HepG2 (cell line): ENCODE data around the gene PRR15L. TPM values are rescaled to one million over a fixed set of nuclear protein-coding genes. Genes with fewer than 3 reads are reported as not detected.

Experiments
- KIAA2018 ChIP-seq: sonication (generic); formaldehyde crosslinking; IDR thresholded peaks from 2 replicates; pipeline ENCODE4 v1.5.0; 2020; ENCODE audit warnings: mild to moderate bottlenecking, missing genetic modification reagents, borderline replicate concordance
- MEIS2 ChIP-seq: sonication (generic); formaldehyde crosslinking; IDR thresholded peaks from 2 replicates; pipeline ENCODE4 v1.9.0; 2021; ENCODE audit warnings: mild to moderate bottlenecking, missing genetic modification reagents
- MNT ChIP-seq: fragments of 450-650 bp; IDR thresholded peaks from 2 replicates; pipeline ENCODE4 v1.6.1; 2016
- PBX2 ChIP-seq: IDR thresholded peaks from 2 replicates; pipeline ENCODE4 v1.6.1; 2016; ENCODE audit warnings: control low read depth
- RFXANK ChIP-seq: IDR thresholded peaks from 2 replicates; pipeline ENCODE4 v1.6.1; 2016
- ZBTB21 ChIP-seq: sonication (generic); formaldehyde crosslinking; IDR thresholded peaks from 2 replicates; pipeline ENCODE4 v1.4.0; 2020; ENCODE audit warnings: missing genetic modification reagents
- ZBTB33 ChIP-seq: sonication (generic); formaldehyde crosslinking; IDR thresholded peaks from 2 replicates; pipeline ENCODE4 v1.4.0; 2020; ENCODE audit warnings: missing genetic modification reagents
- ZBTB44 ChIP-seq: sonication (generic); formaldehyde crosslinking; IDR thresholded peaks from 2 replicates; pipeline ENCODE4 v1.4.0; 2020; ENCODE audit warnings: missing genetic modification reagents
- ZNF737 ChIP-seq: sonication (generic); formaldehyde crosslinking; IDR thresholded peaks from 2 replicates; pipeline ENCODE4 v1.5.0; 2020; ENCODE audit warnings: missing genetic modification reagents, mild to moderate bottlenecking, borderline replicate concordance
- ZNF782 ChIP-seq: sonication (generic); formaldehyde crosslinking; IDR thresholded peaks from 2 replicates; pipeline ENCODE4 v1.4.0; 2020; ENCODE audit warnings: missing genetic modification reagents, mild to moderate bottlenecking, borderline replicate concordance
- ZNF839 ChIP-seq: sonication (generic); formaldehyde crosslinking; IDR thresholded peaks from 2 replicates; pipeline ENCODE4 v1.4.0; 2020; ENCODE audit warnings: missing genetic modification reagents, mild to moderate bottlenecking, borderline replicate concordance
- ZSCAN22 ChIP-seq: sonication (generic); formaldehyde crosslinking; IDR thresholded peaks from 2 replicates; pipeline ENCODE4 v1.4.0; 2020; ENCODE audit warnings: mild to moderate bottlenecking, missing genetic modification reagents
- polyA plus RNA-seq, 8 experiments: library from polyadenylated mRNA; depleted of rRNA in 3 of 8; stranded (reverse) in 7 of 8; unstranded in 1 of 8; fragments of >200 nt; fragmentation: Illumina TruSeq in 4 of 8; extraction: Trizol in 4 of 8; gene quantifications; 2 replicates each; pipeline versions ENCODE4 v1.2.1 to v1.2.3, GENCODE V29; 2011 to 2016; ENCODE audit warnings: low read depth in 4 of 8, missing spikeins in 1 of 8, mixed read lengths in 1 of 8; ENCODE audit not compliant: insufficient read depth in 1 of 8
- total RNA-seq, 5 experiments: library from RNA; depleted of rRNA; stranded (reverse); fragments of >200 nt; fragmentation: Illumina TruSeq; extraction: Trizol; gene quantifications; 2 replicates each; pipeline ENCODE4 v1.2.3, GENCODE V29; 2016; ENCODE audit warnings: low read depth in 1 of 5

PRR15L gene
- total and polyA plus RNA-seq, 2 of the 13 experiments (the other 11 are each of a cell fraction or from before 2014, with no cell fraction given), result 0.44 to 2.0 TPM

- no peak for TF ChIP-seq KIAA2018
- no peak for TF ChIP-seq ZNF782 (CRISPR knock-in tag)
- TF ChIP-seq ZNF839, result no peak; the same call in 1 of the 2 replicates
- TF ChIP-seq ZBTB21, result no peak
- 0 out of 2 replicates have a peak, but pooled peaks have one; percentile 59 for TF ChIP-seq MEIS2 (CRISPR knock-in tag)
- TF ChIP-seq ZSCAN22 (CRISPR knock-in tag), result no peak
- TF ChIP-seq ZBTB33, result no peak
- TF ChIP-seq ZNF737, result no peak
- no peak for TF ChIP-seq PBX2 (CRISPR knock-in tag)
- TF ChIP-seq RFXANK (CRISPR knock-in tag), result no peak
- no peak for TF ChIP-seq MNT
- no peak for TF ChIP-seq ZBTB44 (CRISPR knock-in tag)
Observed at GRCh38 chr17:47952171-47953021, 5.3 kb downstream of the PRR15L start (continued).
